ENCODE data around the gene ERMP1.
"Not testable (repeated sequence)": the region's sequence is repeated elsewhere in the genome, so short reads cannot be mapped to it uniquely, and the experiment has no call there.

The ERMP1 gene

DNA sequence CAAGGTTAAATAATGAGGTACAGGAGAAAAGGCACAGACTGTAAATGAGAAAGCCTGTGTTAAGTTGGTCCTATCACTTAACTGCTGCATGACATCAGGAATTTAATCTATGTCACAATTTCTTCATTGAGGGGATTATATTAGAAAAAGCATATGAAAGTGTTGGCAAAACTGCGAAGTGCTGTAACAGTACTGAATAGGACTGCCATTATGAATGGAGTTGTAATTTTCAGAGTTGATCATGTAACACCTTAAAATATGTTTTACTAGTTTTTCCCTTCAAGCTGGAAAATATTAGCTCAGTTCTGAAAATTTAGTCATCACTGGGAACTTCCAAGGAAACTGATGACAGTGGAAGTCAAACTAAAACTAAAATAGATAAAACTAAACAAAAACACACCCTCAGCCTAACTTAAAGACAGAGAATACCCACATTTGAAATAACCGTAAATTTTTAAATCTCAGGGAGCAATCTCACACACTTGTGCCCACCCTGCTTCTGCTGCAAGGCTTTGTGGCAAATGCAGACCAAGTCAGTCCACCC lies 45.1 kb downstream of the ERMP1 start:
- H3K9ac ChIP-seq (ENCODE audit: low read length), result no peak overlapping the region
- H3K9me3 ChIP-seq (ENCODE audit: control insufficient read depth, low read length), result no peaks in the 10 kb centered on the region
- no peak overlapping the region for H3K4me3 ChIP-seq (ENCODE audit: low read length)
- peaks cover 11% of the 10 kb centered on the region for H3K36me3 ChIP-seq (ENCODE audit: control insufficient read depth, insufficient read depth, low read length)
- H3K27me3 ChIP-seq (ENCODE audit: control insufficient read depth, insufficient read depth, low read length), result no peaks in the 10 kb centered on the region
- no peaks in the 10 kb centered on the region for H3K4me1 ChIP-seq (ENCODE audit: control insufficient read depth, insufficient read depth, low read length)

DNA sequence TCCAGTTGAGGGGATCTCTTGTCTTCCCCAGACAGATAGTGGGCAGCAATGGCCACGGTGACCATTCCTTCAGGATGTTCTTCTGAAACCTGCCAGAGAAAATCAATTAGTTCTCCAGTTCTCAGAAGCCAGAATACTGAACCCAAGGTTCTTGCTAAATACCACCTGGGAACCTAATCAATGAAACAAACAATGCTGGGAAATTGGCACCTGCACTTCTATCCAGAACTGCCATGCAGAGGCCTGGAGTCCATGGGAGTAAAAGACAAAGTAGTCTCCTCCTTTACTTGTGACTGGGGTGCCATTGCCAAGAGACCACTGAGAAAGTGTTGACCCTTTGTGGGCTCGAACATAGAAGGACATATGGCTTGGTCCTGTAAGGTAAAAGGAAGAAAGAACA lies 45.7 kb downstream of the ERMP1 start:
- Histone ChIP-seq H3K9me3 (ENCODE audit: control insufficient read depth, low read length) (no peaks in the 10 kb centered on the region), H3K9ac (ENCODE audit: low read length) (no peak overlapping the region), H3K4me3 (ENCODE audit: low read length) (no peak overlapping the region), H3K27me3 (ENCODE audit: control insufficient read depth, insufficient read depth, low read length) (no peaks in the 10 kb centered on the region), H3K4me1 (ENCODE audit: control insufficient read depth, insufficient read depth, low read length) (no peaks in the 10 kb centered on the region), H3K36me3 (ENCODE audit: control insufficient read depth, insufficient read depth, low read length) (peaks cover 11% of the 10 kb centered on the region)

DNA sequence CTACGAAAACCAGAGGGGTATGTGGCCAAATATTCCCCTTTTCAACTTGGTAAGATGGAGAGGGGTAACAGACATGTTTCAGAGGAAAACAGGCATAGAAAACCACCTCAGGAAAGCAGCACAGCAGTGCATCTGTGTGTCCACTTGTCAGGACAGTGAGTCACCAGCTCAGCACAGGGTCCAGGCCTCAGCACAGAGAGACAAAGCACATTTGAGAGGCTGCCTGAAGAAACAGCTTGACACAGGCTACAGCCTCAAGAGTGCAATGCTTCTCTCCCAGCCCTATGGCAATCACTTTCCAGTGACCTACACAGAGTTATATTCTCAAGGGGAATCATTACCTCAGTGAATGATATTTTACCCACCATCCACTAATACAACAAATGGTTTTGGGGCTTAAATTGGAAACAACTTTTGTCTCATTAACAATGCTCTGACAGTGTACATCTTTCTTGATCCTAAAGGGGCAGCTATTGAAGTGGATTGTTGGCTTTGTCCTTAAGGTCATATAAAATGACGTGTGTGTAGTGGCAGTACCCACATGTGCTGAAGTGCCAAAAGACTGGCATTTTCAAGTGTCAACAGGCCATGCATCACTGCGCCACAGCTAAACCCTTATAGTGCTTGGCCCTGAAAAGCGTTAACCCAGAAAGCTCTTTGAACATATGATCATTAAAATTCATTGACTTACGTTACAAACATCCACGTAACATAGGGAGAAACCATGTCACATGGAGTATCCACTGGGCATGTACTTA lies 46.4 kb downstream of the ERMP1 start:
- no peaks in the 10 kb centered on the region for H3K9me3 ChIP-seq (ENCODE audit: control insufficient read depth, low read length)
- H3K4me1 ChIP-seq (ENCODE audit: control insufficient read depth, insufficient read depth, low read length), result no peaks in the 10 kb centered on the region
- H3K36me3 ChIP-seq (ENCODE audit: control insufficient read depth, insufficient read depth, low read length), result peaks cover 11% of the 10 kb centered on the region
- no peak overlapping the region for H3K4me3 ChIP-seq (ENCODE audit: low read length)
- H3K9ac ChIP-seq (ENCODE audit: low read length), result no peak overlapping the region
- no peaks in the 10 kb centered on the region for H3K27me3 ChIP-seq (ENCODE audit: control insufficient read depth, insufficient read depth, low read length)

DNA sequence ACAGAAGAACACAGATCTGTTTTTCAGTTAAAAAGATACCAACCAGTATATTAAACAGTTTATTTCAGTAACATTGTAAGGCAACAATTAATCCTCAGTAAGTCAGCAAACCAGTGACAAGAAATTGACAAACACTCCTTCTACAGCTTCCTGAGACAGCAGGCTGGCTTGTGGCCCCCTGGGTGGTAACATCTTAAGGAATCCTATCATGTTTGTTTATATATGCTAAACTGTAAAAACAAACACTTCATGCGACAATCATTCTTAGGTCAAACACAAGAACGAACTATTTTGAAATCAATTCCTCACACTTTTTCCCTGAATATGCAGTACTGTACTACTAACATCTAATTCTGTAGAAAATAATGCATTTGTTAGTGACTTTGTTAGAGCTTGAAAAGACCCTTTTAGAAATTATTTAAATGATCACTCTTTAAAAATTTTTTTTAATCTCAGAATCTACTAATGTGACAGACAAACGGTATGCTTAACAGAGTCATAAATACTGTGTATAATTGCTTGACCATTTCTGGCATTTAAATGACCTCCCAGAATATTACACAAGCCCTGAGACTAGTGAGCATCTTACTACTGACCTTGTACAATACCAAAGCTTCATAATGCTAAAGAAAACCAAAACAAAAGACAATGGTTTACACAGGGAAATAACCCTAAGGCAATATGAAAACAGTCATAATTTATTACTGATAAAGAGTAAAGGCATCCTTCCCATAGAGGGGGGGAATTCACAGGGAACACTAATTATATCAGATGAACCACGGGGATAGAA lies 48.2 kb downstream of the ERMP1 start:
- Histone ChIP-seq H3K9me3 (ENCODE audit: control insufficient read depth, low read length) (no peaks in the 10 kb centered on the region), H3K27me3 (ENCODE audit: control insufficient read depth, insufficient read depth, low read length) (no peaks in the 10 kb centered on the region), H3K4me3 (ENCODE audit: low read length) (no peak overlapping the region), H3K4me1 (ENCODE audit: control insufficient read depth, insufficient read depth, low read length) (no peaks in the 10 kb centered on the region), H3K36me3 (ENCODE audit: control insufficient read depth, insufficient read depth, low read length) (peaks cover 11% of the 10 kb centered on the region), H3K9ac (ENCODE audit: low read length) (no peak overlapping the region)

DNA sequence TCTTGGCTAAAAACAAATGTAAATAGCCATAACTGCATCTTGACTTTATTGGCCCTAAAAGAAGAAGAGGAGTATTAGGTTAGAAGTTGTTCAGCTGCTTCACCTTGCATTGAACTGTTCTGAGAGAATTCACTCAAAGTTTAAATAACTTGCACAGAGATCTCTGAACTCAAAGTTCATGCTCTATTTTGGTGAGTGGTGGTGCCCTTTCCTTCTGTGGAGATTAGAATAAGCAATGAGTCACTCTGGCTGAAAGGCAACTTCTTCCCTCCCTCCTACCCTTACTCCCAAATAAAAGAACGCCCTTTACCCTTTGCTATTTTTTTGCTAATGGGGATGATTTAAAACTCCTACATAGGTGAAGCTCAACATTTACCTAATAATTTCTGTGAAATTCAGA lies 48.9 kb downstream of the ERMP1 start:
- H3K4me1 ChIP-seq (ENCODE audit: control insufficient read depth, insufficient read depth, low read length), result no peaks in the 10 kb centered on the region
- H3K27me3 ChIP-seq (ENCODE audit: control insufficient read depth, insufficient read depth, low read length), result no peaks in the 10 kb centered on the region
- no peaks in the 10 kb centered on the region for H3K9me3 ChIP-seq (ENCODE audit: control insufficient read depth, low read length)
- peaks cover 11% of the 10 kb centered on the region for H3K36me3 ChIP-seq (ENCODE audit: control insufficient read depth, insufficient read depth, low read length)
- no peak overlapping the region for H3K4me3 ChIP-seq (ENCODE audit: low read length)
- no peak overlapping the region for H3K9ac ChIP-seq (ENCODE audit: low read length)

DNA sequence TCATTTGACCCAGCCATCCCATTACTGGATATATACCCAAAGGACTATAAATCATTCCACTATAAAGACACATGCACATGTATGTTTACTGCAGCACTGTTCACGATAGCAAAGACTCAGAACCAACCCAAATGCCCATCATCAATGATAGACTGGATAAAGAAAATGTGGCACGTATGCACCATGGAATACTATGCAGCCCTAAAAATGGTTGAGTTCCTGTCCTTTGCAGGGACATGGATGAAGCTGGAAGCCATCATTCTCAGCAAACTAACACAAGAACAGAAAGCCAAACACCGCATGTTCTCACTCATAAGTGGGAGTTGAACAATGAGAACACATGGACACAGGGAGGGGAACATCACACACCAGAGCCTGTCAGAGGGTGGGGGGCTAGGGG lies 49.5 kb downstream of the ERMP1 start:
- peaks cover 13% of the 10 kb centered on the region for H3K36me3 ChIP-seq (ENCODE audit: control insufficient read depth, insufficient read depth, low read length)
- not testable (repeated sequence) for H3K4me1 ChIP-seq (ENCODE audit: control insufficient read depth, insufficient read depth, low read length); H3K9me3 ChIP-seq (ENCODE audit: control insufficient read depth, low read length); H3K4me3 ChIP-seq (ENCODE audit: low read length); H3K27me3 ChIP-seq (ENCODE audit: control insufficient read depth, insufficient read depth, low read length); H3K9ac ChIP-seq (ENCODE audit: low read length)

DNA sequence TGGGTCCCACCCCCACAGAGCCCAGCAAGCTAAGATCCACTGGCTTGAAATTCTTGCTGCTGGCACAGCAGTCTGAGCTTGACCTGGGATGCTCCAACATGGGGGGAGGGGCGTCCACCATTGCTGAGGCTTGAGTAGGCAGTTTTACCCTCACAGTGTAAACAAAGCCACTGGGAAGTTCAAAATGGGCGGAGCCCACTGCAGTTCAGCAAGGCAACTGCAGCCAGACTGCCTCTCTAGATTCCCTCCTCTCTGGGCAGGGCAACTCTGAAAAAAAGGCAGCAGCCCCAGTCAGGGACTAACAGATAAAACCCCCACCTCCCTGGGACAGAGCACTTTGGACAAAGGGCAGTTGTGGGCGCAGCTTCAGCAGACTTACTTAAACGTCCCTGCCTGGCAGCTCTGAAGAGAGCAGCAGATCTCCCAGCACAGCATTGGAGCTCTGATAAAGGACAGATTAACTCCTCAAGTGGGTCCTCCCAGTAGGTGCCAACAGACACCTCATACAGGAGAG lies 53.2 kb downstream of the ERMP1 start:
- not testable (repeated sequence) for H3K9ac ChIP-seq (ENCODE audit: low read length); H3K27me3 ChIP-seq (ENCODE audit: control insufficient read depth, insufficient read depth, low read length); H3K9me3 ChIP-seq (ENCODE audit: control insufficient read depth, low read length); H3K4me1 ChIP-seq (ENCODE audit: control insufficient read depth, insufficient read depth, low read length); H3K36me3 ChIP-seq (ENCODE audit: control insufficient read depth, insufficient read depth, low read length); H3K4me3 ChIP-seq (ENCODE audit: low read length)

DNA sequence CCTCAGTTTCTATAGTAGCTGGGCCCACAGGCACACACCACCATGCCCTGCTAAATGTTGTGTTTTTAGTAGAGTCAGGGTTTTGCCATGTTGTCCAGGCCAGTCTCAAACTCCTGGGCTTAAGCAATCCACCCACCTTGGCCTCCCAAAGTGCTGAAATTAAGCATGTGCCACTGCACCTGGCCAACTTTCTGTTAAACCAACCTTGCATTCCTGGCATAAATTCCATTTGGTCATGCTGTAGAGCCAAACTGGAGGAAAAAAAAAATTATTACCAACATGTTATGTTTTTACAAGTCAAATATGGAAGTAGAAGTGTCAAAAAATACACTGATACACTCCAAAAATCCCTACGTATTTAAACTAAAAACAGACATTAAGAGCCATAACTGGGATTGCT lies 54.1 kb downstream of the ERMP1 start:
- peaks cover 13% of the 10 kb centered on the region for H3K36me3 ChIP-seq (ENCODE audit: control insufficient read depth, insufficient read depth, low read length)
- H3K9ac ChIP-seq (ENCODE audit: low read length), result no peak overlapping the region
- no peaks in the 10 kb centered on the region for H3K4me1 ChIP-seq (ENCODE audit: control insufficient read depth, insufficient read depth, low read length)
- no peaks in the 10 kb centered on the region for H3K27me3 ChIP-seq (ENCODE audit: control insufficient read depth, insufficient read depth, low read length)
- H3K4me3 ChIP-seq (ENCODE audit: low read length), result no peak overlapping the region
- no peaks in the 10 kb centered on the region for H3K9me3 ChIP-seq (ENCODE audit: control insufficient read depth, low read length)

DNA sequence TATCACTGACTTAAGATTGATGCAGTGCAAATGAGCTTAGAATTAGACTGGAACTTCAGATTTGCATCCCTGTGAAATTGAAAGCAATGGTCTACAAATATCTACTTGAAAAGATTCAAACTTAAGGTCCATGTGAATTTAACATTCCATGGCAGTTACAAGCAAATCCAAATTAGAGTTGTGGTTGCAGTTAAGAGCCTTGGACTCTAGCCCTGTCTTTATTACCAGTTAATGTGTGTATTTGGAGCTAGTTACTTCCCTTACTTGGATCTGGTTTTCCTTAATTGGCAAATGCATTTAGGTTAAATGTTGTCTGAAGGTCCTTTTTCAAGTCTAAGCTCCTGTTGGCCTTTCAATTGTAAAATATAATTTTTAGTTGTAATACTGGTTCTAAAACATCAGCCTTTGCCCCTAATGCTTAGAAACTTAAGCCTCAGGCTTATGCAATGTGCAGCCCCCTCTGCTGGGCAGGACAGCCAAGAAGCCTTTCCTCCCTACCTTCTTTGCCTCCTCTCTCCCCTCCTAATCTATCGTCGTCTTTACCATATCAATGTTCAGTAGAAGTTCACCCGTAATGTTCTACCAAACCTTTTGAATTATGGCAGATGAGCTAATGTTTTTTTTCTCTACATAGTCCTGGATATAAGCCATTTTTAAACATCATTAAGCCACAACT lies 59.5 kb downstream of the ERMP1 start:
- Histone ChIP-seq H3K4me3 (ENCODE audit: low read length) (no peak overlapping the region), H3K4me1 (ENCODE audit: control insufficient read depth, insufficient read depth, low read length) (no peaks in the 10 kb centered on the region), H3K9me3 (ENCODE audit: control insufficient read depth, low read length) (no peaks in the 10 kb centered on the region), H3K9ac (ENCODE audit: low read length) (no peak overlapping the region), H3K27me3 (ENCODE audit: control insufficient read depth, insufficient read depth, low read length) (no peaks in the 10 kb centered on the region), H3K36me3 (ENCODE audit: control insufficient read depth, insufficient read depth, low read length) (peaks cover 15% of the 10 kb centered on the region)

DNA sequence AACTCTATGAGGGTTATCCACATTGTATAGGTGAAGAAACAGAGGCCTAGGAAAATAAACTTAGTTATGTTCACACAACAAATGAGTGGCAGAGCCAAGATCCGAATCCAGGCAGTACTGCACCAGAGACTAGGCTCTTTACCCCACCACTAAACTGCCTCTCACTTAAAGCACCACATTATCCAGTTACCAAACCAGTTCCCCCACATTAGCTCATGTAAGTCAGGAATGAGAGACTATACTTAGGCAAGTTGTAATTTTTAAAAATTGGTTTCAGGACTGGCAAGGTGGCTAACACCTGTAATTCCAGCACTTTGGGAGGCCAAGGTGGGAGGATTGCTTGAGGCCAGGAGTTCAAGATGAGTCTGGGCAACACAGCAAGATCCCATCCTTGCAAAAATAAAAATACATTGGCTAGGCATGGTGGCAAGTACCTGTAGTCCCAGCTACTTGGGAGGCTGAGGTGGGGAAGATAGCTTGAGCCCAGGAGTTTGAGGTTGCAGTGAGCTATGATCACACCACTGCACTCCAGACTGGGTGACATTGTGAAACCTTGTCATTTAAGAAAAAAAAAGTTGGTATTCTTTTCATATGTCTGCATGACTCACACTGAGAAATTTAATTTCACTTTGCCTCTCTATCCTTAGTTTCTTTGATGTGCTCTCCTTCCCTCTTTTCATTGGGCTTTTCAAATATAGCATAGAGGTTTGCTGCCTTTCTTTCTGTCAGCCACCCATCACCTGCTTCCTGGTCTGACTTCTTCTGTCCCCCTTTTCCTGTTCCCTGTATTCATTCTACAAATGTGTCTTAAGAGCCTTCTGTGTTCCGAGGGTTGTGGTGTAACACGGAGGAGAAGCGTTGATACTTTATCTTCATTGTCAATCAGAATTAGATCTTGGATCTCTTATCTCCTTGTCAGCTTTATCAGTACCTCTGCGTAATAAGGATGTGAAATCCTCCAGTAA lies 64.7 kb downstream of the ERMP1 start:
- Histone ChIP-seq H3K4me1 (ENCODE audit: control insufficient read depth, insufficient read depth, low read length) (no peaks in the 10 kb centered on the region), H3K27me3 (ENCODE audit: control insufficient read depth, insufficient read depth, low read length) (no peaks in the 10 kb centered on the region), H3K9ac (ENCODE audit: low read length) (no peak overlapping the region), H3K9me3 (ENCODE audit: control insufficient read depth, low read length) (no peaks in the 10 kb centered on the region), H3K4me3 (ENCODE audit: low read length) (no peak overlapping the region), H3K36me3 (ENCODE audit: control insufficient read depth, insufficient read depth, low read length) (peaks cover 4% of the 10 kb centered on the region)

DNA sequence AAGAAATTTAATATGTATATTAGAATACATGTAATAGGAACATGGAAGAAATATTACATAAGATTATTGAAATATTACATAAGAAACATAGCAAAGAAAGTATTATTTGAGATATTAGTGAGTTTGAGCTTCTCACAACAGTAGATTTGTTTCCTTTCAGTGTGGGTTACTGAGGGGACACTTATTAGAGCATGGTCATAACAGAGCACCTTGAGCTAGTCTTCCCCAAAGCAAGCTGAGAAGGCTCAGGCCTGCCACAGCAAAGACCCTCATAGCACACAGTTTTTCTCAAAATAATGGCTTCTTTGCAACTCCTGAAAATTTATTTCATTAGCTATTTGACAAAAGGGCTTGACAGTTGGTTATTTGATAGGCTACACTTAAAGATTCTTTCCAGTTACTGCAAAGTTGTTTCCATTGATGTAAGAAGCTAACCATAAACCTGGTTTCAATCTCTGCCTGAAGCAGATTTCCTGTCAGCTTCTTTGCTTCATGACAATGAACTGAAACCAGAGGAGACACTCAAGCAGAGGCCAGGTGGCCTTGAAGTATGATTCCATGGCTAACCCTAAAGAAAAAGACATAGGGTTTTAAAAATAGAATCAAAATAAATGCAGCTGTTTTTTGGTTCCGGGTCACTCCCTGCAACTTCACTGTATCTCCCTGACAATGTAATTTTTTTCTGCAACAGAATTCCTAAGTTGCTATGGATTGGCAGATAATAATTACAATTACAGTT lies 68.6 kb downstream of the ERMP1 start:
- H3K36me3 ChIP-seq (ENCODE audit: control insufficient read depth, insufficient read depth, low read length), result peaks cover 4% of the 10 kb centered on the region
- H3K9me3 ChIP-seq (ENCODE audit: control insufficient read depth, low read length), result no peaks in the 10 kb centered on the region

More for the DNA sequence above, 68.6 kb downstream of the ERMP1 start:
- Histone ChIP-seq H3K4me1 (ENCODE audit: control insufficient read depth, insufficient read depth, low read length) (no peaks in the 10 kb centered on the region), H3K27me3 (ENCODE audit: control insufficient read depth, insufficient read depth, low read length) (no peaks in the 10 kb centered on the region), H3K9ac (ENCODE audit: low read length) (no peak overlapping the region), H3K4me3 (ENCODE audit: low read length) (no peak overlapping the region)
